NCI-H2107 treated with DMSO at 0.1 percent for 48 hours (cell line): ENCODE results near the gene PLLP.

Experiments used
- DNase-seq: peaks from one replicate; lab custom pipeline; 2025; ENCODE audit not compliant: unreplicated experiment; lab: John Stamatoyannopoulos, UW

Gene PLLP

GRCh38 chr16:57284209-57284951 lies at the start of gene PLLP:
Gene PLLP, minus strand, starts transcription at chr16:57284672. Its CDS starts 132 bp downstream, at chr16:57284540.
- DNase-seq, result no peak

GRCh38 chr16:57333402-57333801 lies 48.9 kb upstream of the PLLP start:
- DNase-seq, result no peak

- no peak for DNase-seq
Observed at GRCh38 chr16:57331355-57331754, 46.9 kb upstream of the PLLP start.

DNA sequence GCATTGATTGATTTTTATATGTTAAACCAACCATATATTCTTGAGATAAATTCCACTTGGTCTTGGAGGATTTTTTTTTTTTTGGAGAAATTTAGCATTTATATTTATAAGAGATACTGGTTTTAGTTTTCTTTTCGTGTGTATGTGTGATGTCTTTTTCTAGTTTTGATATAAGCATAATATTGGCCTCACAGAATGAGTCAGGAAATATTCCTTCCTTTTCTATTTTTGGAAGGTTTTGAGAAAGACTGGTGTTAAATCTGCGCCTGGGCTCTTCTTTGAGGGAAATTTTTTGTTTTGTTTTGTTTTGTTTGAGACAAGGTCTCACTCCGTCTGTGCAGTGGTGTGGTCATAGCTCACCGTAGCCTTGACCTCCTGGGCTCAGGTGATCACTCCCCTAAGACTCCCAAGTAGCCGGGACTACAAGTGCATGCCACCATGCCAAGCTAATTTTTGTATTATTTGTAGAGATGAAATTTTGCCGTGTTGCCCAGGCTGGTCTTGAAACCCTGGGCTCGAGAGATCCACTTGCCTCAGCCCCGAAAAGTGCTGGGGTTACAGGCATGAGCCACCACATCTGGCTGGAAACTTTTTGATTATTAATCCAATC lies 45.4 kb upstream of the PLLP start:
- no peak for DNase-seq

GRCh38 chr16:57325458-57325857 lies 41.0 kb upstream of the PLLP start:
- no peak for DNase-seq

GRCh38 chr16:57324749-57325148 lies 40.3 kb upstream of the PLLP start:
- DNase-seq, result no peak

DNA sequence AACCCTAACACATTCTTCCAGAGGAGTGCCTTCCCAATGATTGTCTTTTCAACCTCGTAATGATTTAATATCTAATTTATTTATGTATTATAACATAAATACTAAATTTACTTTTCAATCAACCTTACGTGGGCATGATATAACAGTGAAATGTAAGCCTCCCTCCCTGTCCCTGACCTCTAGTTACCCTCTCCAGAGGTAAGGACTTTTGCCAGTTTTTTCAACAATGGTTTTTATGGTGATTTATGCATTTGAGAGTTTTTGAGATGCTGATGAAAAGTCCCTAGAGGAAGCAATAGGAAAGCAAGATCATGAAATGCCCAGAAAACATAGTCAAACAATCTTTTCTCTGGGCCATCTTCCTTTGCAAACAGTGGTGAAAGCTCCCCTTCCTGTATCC lies 35.2 kb upstream of the PLLP start:
- no peak for DNase-seq

GRCh38 chr16:57318240-57318970 lies 33.9 kb upstream of the PLLP start:
- DNase-seq, result no peak

GRCh38 chr16:57316390-57317017 lies 32.0 kb upstream of the PLLP start:
- DNase-seq, result no peak

GRCh38 chr16:57315416-57315815 lies 30.9 kb upstream of the PLLP start:
- DNase-seq, result no peak

DNA sequence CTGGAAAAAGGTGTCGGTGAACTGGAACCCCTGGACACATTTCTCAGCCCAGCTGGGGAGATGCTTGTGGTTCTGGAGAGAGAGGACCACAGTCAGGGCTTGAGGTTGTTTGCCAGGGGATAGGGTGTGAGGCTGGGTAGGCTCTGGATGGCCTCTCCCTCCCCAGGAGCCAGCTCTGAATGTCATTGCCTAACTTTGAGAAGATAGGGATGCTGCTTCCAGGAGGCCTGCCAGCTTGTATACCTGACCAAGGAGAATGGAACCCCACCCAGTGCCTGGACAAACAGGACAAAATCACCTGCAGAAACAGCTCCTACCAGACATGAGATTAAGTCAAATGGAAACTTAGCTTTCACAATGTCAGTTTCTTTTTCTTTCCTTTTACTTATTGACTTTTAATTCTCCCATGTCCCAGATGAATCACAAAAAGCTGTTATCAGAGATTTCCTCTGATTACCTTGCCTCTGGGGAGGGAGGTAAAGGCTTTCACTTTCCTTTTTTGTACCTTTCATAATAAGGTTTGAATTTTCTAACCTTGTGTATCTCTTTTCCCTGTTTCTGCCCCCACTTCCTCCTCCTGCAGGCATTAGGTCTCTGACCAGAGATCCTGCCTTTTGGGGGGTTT lies 29.8 kb upstream of the PLLP start:
- DNase-seq, result no peak

GRCh38 chr16:57313509-57313908 lies 29.0 kb upstream of the PLLP start:
- no peak for DNase-seq

GRCh38 chr16:57310801-57311200 lies 26.3 kb upstream of the PLLP start:
- DNase-seq, result no peak

DNA sequence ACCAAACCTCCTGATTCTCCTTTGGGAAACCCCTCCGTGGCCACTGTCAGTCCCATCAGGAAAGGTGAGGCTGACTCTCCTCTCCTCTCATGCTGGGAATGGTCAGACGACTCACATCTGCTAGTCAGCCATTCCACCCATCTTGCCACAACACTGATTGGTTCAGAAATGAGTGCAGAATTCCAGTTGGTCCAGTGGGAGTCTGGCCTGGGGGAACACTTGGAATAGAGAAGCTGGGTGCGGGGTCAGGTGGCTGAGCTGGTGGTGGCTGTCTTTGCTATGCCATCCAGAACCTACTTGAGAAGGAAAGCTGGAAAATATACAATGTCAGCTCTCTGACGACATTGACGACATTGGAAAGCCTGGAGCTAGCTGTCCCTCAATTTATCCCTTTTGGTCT lies 23.6 kb upstream of the PLLP start:
- DNase-seq, result no peak

GRCh38 chr16:57307365-57307764 lies 22.9 kb upstream of the PLLP start:
- no peak for DNase-seq

DNA sequence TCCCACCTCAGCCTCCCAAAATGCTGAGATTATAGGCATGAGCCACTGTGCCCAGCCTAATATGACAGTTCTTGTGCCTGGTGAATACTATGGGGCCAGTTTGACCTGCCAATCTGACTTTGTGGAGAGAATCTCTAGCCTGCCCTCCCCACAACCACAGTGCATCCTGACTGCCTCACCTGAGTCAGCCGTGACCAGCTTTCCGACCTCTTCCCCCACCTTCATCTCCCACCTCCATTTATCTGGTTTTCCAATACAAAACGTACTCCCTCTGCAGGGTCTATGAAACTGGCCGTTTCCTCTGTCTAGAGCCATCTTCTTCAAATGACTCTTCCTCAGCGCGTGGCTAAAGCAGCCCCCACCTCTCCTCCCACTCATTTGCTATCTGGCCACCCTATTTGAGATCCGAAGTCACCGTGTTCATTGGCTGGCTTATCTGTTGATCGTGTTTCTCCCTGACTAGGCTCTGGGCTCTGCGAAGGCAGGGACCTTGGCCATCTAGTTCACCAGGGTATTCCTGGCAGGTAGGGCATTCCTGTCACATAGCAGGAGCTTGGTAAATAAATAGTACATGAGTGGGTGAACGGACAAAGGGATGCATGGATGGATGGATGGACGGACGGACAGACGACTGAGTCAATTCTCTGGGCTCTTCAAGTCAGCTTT lies 22.3 kb upstream of the PLLP start:
- DNase-seq, result no peak

GRCh38 chr16:57305159-57305811 lies 20.8 kb upstream of the PLLP start:
- DNase-seq, result no peak

DNA sequence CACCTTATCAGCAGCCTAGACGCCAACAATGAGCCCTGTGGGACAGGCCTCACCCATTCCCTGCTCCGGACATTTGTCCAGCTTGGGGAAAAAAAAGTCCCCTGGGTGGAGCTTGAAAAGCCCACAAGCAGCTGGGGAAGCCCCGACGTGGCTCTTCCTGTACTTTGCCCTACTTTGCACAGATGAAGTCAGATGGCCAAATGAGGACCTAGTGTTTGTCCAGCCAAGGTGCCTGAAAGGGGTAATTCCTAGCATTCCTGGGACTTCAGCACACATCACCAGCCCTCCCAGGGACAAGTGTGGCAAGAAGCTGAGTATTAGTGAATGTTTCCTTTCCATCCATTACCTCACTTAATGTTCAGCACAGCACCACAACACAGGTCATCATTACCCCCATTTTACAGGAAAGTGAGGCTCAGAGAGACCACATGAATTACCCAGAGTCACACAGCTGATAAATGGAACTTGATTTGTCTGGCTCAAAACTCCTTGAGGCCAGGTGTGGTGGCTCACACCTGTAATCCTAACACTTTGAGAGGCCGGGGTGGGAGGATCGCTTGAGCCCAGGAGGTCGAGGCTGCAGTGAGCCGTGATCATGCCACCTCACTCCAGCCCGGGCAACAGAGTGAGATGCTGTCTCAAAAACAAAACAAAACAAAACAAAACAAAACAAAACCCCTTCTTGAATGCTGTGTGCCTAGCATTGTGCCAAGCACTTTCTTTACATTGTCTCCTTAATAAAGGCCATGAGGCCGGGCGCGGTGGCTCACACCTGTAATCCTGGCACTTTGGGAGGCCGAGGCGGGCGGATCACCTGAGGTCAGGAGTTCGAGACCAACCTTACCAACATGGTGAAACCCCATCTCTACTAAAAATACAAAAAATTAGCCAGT lies 19.9 kb upstream of the PLLP start:
- DNase-seq, result no peak

DNA sequence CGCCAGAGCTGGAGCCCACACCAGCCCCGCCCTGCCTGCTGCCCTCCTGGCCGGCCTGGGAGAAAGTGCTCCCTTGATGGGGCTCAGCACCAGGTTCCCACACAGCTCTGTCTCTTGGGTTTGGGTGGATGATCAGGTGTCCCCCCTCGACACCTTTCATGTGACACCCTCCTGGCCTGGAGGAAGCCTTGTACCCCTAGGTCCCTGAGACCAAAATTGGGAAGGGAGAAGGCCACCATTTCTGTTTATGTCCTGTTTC lies 19.4 kb upstream of the PLLP start:
- no peak for DNase-seq
